Measurements from ENCODE around the gene LHFPL2.
"Not testable (repeated sequence)": the region's sequence is repeated elsewhere in the genome, so short reads cannot be mapped to it uniquely, and the experiment has no call there.

LHFPL2 gene

GRCh38 chr5:78497573-78498533, 150.7 kb downstream of the LHFPL2 start:
- no peak for DNase-seq

- DNase-seq = no peak
These were observed 152.2 kb downstream of the LHFPL2 start for GRCh38 chr5:78496373-78496772.

GRCh38 chr5:78495800-78496199, 152.8 kb downstream of the LHFPL2 start:
- no peak for DNase-seq

GRCh38 chr5:78492650-78493049, 155.9 kb downstream of the LHFPL2 start:
- DNase-seq = no peak

- DNase-seq = no peak
These were observed 156.3 kb downstream of the LHFPL2 start for GRCh38 chr5:78492224-78492623.

GRCh38 chr5:78490709-78491485, 157.7 kb downstream of the LHFPL2 start:
- no peak for DNase-seq

- DNase-seq = no peak
These were observed 160.7 kb downstream of the LHFPL2 start for GRCh38 chr5:78487846-78488245.

GRCh38 chr5:78486218-78486617, 162.4 kb downstream of the LHFPL2 start:
- no peak for DNase-seq

- DNase-seq = no peak
These were observed 164.6 kb downstream of the LHFPL2 start for GRCh38 chr5:78483809-78484521.

GRCh38 chr5:78482948-78483347, 165.6 kb downstream of the LHFPL2 start:
- DNase-seq = no peak

GRCh38 chr5:78476795-78477194, 171.8 kb downstream of the LHFPL2 start:
- no peak for DNase-seq

GRCh38 chr5:78475370-78475769, 173.2 kb downstream of the LHFPL2 start:
- no peak for DNase-seq

- DNase-seq = no peak
These were observed 174.8 kb downstream of the LHFPL2 start for GRCh38 chr5:78473751-78474150.

- no peak for DNase-seq
These were observed 176.0 kb downstream of the LHFPL2 start for GRCh38 chr5:78472469-78473106.

- no peak for DNase-seq
These were observed 176.7 kb downstream of the LHFPL2 start for GRCh38 chr5:78471896-78472295.

- no peak for DNase-seq
These were observed 180.7 kb downstream of the LHFPL2 start for GRCh38 chr5:78467752-78468357.

GRCh38 chr5:78467140-78467539, 181.4 kb downstream of the LHFPL2 start:
- DNase-seq = no peak

- no peak for DNase-seq
These were observed 189.7 kb downstream of the LHFPL2 start for GRCh38 chr5:78458843-78459242.

GRCh38 chr5:78457507-78457906, 191.1 kb downstream of the LHFPL2 start:
- DNase-seq = not testable (repeated sequence)

- DNase-seq = no peak
These were observed 199.5 kb downstream of the LHFPL2 start for GRCh38 chr5:78449103-78449502.

- no peak for DNase-seq
These were observed 200.7 kb downstream of the LHFPL2 start for GRCh38 chr5:78447775-78448424.
